ENCODE measurements around the gene TMEM98.
"Not testable (repeated sequence)": the region's sequence is repeated elsewhere in the genome, so short reads cannot be mapped to it uniquely, and the experiment has no call there.

The TMEM98 gene

GRCh38 chr17:32946375-32947135 lies 18.6 kb downstream of the TMEM98 start:
- Histone ChIP-seq H3K9me3 (no peaks in the 10 kb centered on the region), H3K36me3 (no peaks in the 10 kb centered on the region), H3K4me3 (ENCODE audit: low read depth in 1 of 2, low read length in 1 of 2) (no peak overlapping the region), H3K27ac (no peak overlapping the region), H3K27me3 (no peaks in the 10 kb centered on the region), H3K4me1 (ENCODE audit: control insufficient read depth in 1 of 2, insufficient read depth in 1 of 2, low read depth in 1 of 2, low read length in 1 of 2) (no peaks in the 10 kb centered on the region)
- TF ChIP-seq, protein P1, sequence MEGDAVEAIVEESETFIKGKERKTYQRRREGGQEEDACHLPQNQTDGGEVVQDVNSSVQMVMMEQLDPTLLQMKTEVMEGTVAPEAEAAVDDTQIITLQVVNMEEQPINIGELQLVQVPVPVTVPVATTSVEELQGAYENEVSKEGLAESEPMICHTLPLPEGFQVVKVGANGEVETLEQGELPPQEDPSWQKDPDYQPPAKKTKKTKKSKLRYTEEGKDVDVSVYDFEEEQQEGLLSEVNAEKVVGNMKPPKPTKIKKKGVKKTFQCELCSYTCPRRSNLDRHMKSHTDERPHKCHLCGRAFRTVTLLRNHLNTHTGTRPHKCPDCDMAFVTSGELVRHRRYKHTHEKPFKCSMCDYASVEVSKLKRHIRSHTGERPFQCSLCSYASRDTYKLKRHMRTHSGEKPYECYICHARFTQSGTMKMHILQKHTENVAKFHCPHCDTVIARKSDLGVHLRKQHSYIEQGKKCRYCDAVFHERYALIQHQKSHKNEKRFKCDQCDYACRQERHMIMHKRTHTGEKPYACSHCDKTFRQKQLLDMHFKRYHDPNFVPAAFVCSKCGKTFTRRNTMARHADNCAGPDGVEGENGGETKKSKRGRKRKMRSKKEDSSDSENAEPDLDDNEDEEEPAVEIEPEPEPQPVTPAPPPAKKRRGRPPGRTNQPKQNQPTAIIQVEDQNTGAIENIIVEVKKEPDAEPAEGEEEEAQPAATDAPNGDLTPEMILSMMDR (IDR thresholded peaks at IDR 0.05): no peak

- H3K27me3 ChIP-seq: no peaks in the 10 kb centered on the region
- no peak overlapping the region for H3K4me3 ChIP-seq (ENCODE audit: low read depth in 1 of 2, low read length in 1 of 2)
- no peaks in the 10 kb centered on the region for H3K9me3 ChIP-seq
- H3K4me1 ChIP-seq (ENCODE audit: control insufficient read depth in 1 of 2, insufficient read depth in 1 of 2, low read depth in 1 of 2, low read length in 1 of 2): no peaks in the 10 kb centered on the region
- H3K36me3 ChIP-seq: no peaks in the 10 kb centered on the region
- TF ChIP-seq, protein P1 (IDR thresholded peaks at IDR 0.05): no peak
- H3K27ac ChIP-seq: no peak overlapping the region
Observed at GRCh38 chr17:32947736-32948135, 19.8 kb downstream of the TMEM98 start.

DNA sequence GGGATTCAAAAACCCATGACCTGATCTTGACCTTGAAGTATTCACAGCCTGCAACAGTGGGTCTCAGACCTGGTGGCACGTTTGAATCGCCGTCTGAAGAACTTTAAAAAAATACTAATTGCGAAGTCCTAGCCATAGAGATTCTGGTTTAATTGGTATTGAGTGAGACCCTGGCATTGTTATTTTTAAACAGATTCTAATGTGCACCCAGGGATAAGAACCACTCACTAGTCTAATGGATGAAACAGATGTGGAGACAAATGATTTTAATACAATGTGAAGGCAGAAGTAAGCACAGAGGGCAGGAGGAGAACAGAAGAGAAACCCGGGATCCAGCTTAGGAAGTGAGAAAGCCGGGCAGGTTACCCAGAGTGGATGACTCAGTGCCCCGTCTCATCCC lies 21.2 kb downstream of the TMEM98 start:
- Histone ChIP-seq H3K27me3 (no peaks in the 10 kb centered on the region), H3K4me1 (ENCODE audit: control insufficient read depth in 1 of 2, insufficient read depth in 1 of 2, low read depth in 1 of 2, low read length in 1 of 2) (no peaks in the 10 kb centered on the region), H3K36me3 (no peaks in the 10 kb centered on the region), H3K27ac (no peak overlapping the region), H3K4me3 (ENCODE audit: low read depth in 1 of 2, low read length in 1 of 2) (no peak overlapping the region), H3K9me3 (no peaks in the 10 kb centered on the region)
- TF ChIP-seq, protein P1 (IDR thresholded peaks at IDR 0.05): no peak

DNA sequence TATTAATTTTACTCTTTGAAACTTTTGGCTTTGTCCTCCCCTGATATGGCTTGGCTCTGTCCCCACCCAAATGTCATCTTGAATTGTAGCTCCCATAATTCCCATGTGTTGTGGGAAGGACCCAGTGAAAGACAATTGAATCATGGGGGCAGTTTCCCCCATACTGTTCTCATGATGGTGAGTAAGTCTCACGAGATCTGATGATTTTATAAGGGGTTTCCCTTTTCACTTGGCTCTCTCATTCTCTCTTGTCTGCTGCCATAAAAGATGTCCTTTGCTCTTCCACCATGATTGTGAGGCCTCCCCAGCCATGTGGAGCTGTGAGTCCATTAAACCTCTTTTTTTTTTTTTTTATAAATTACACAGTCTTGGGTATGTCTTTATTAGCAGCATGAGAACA lies 24.5 kb downstream of the TMEM98 start:
- H3K27me3 ChIP-seq: peaks cover 14% of the 10 kb centered on the region
- not testable (repeated sequence) for H3K4me1 ChIP-seq (ENCODE audit: control insufficient read depth in 1 of 2, insufficient read depth in 1 of 2, low read depth in 1 of 2, low read length in 1 of 2); H3K4me3 ChIP-seq (ENCODE audit: low read depth in 1 of 2, low read length in 1 of 2); H3K9me3 ChIP-seq; H3K27ac ChIP-seq; H3K36me3 ChIP-seq

- TF ChIP-seq, protein P1 (IDR thresholded peaks at IDR 0.05): no peak
- Histone ChIP-seq H3K27me3 (peaks cover 14% of the 10 kb centered on the region), H3K36me3 (no peaks in the 10 kb centered on the region), H3K4me1 (ENCODE audit: control insufficient read depth in 1 of 2, insufficient read depth in 1 of 2, low read depth in 1 of 2, low read length in 1 of 2) (no peaks in the 10 kb centered on the region), H3K27ac (no peak overlapping the region), H3K4me3 (ENCODE audit: low read depth in 1 of 2, low read length in 1 of 2) (no peak overlapping the region), H3K9me3 (no peaks in the 10 kb centered on the region)
Observed at GRCh38 chr17:32953045-32953444, 25.1 kb downstream of the TMEM98 start.

- Histone ChIP-seq H3K27ac (no peak overlapping the region), H3K27me3 (peaks cover 14% of the 10 kb centered on the region), H3K36me3 (no peaks in the 10 kb centered on the region), H3K4me1 (ENCODE audit: control insufficient read depth in 1 of 2, insufficient read depth in 1 of 2, low read depth in 1 of 2, low read length in 1 of 2) (no peaks in the 10 kb centered on the region), H3K9me3 (no peaks in the 10 kb centered on the region), H3K4me3 (ENCODE audit: low read depth in 1 of 2, low read length in 1 of 2) (no peak overlapping the region)
- TF ChIP-seq, protein P1 (IDR thresholded peaks at IDR 0.05): no peak
Observed at GRCh38 chr17:32953857-32954256, 25.9 kb downstream of the TMEM98 start.
